Rectal smooth muscle tissue (tissue), 1 donor: ENCODE data around the gene GABRP.
"Not testable (repeated sequence)": the region's sequence is repeated elsewhere in the genome, so short reads cannot be mapped to it uniquely, and the experiment has no call there.

Experiments used
- H3K27ac ChIP-seq: one replicate; pipeline ENCODE4 v1.7.0; 2013; ENCODE audit warnings: low read depth, low read length, inconsistent platforms
- H3K27me3 ChIP-seq: one replicate; pipeline ENCODE4 v1.7.0; 2013; ENCODE audit warnings: low read length; ENCODE audit not compliant: control insufficient read depth, insufficient read depth
- H3K36me3 ChIP-seq: one replicate; pipeline ENCODE4 v1.7.0; 2013; ENCODE audit warnings: low read length; ENCODE audit not compliant: control insufficient read depth, insufficient read depth
- H3K4me1 ChIP-seq: one replicate; pipeline ENCODE4 v1.7.0; 2013; ENCODE audit warnings: low read length; ENCODE audit not compliant: control insufficient read depth, insufficient read depth
- H3K4me3 ChIP-seq: one replicate; pipeline ENCODE4 v1.7.0; 2013; ENCODE audit warnings: low read length
- H3K9ac ChIP-seq: one replicate; pipeline ENCODE4 v1.7.0; 2013; ENCODE audit warnings: low read length

GABRP gene

GRCh38 chr5:170747357-170747756 lies 36.2 kb upstream of the GABRP start:
- Histone ChIP-seq H3K27ac (no peak overlapping the region), H3K4me3 (no peak overlapping the region), H3K36me3 (no peaks in the 10 kb centered on the region), H3K4me1 (peaks cover 7% of the 10 kb centered on the region), H3K27me3 (peaks cover 6% of the 10 kb centered on the region), H3K9ac (no peak overlapping the region)

GRCh38 chr5:170747851-170748250 lies 35.7 kb upstream of the GABRP start:
- Histone ChIP-seq H3K4me3 (no peak overlapping the region), H3K27me3 (peaks cover 6% of the 10 kb centered on the region), H3K9ac (no peak overlapping the region), H3K27ac (no peak overlapping the region), H3K4me1 (peaks cover 10% of the 10 kb centered on the region), H3K36me3 (no peaks in the 10 kb centered on the region)

GRCh38 chr5:170748951-170749471 lies 34.5 kb upstream of the GABRP start:
- Histone ChIP-seq H3K9ac (no peak overlapping the region), H3K27ac (no peak overlapping the region), H3K4me3 (no peak overlapping the region), H3K27me3 (peaks cover 6% of the 10 kb centered on the region), H3K4me1 (peaks cover 10% of the 10 kb centered on the region), H3K36me3 (no peaks in the 10 kb centered on the region)

GRCh38 chr5:170749911-170750431 lies 33.6 kb upstream of the GABRP start:
- Histone ChIP-seq H3K36me3 (no peaks in the 10 kb centered on the region), H3K4me1 (peaks cover 10% of the 10 kb centered on the region), H3K27ac (no peak overlapping the region), H3K27me3 (peaks cover 4% of the 10 kb centered on the region), H3K4me3 (no peak overlapping the region), H3K9ac (no peak overlapping the region)

- Histone ChIP-seq H3K27ac (no peak overlapping the region), H3K4me1 (peaks cover 3% of the 10 kb centered on the region), H3K36me3 (no peaks in the 10 kb centered on the region), H3K4me3 (no peak overlapping the region), H3K27me3 (no peaks in the 10 kb centered on the region), H3K9ac (no peak overlapping the region)
These were observed 32.7 kb upstream of the GABRP start for GRCh38 chr5:170750791-170751190.

- H3K27ac ChIP-seq, result no peak overlapping the region
- no peak overlapping the region for H3K9ac ChIP-seq
- H3K4me3 ChIP-seq, result no peak overlapping the region
- H3K4me1 ChIP-seq, result peaks cover 2% of the 10 kb centered on the region
- H3K36me3 ChIP-seq, result no peaks in the 10 kb centered on the region
- no peaks in the 10 kb centered on the region for H3K27me3 ChIP-seq
These were observed 31.9 kb upstream of the GABRP start for GRCh38 chr5:170751631-170752030.

- H3K27ac ChIP-seq, result no peak overlapping the region
- peaks cover 4% of the 10 kb centered on the region for H3K4me1 ChIP-seq
- H3K9ac ChIP-seq, result no peak overlapping the region
- H3K36me3 ChIP-seq, result no peaks in the 10 kb centered on the region
- H3K27me3 ChIP-seq, result no peaks in the 10 kb centered on the region
- no peak overlapping the region for H3K4me3 ChIP-seq
These were observed 31.0 kb upstream of the GABRP start for GRCh38 chr5:170752257-170753215.

- H3K4me1 ChIP-seq, result peaks cover 4% of the 10 kb centered on the region
- H3K27me3 ChIP-seq, result no peaks in the 10 kb centered on the region
- H3K9ac ChIP-seq, result no peak overlapping the region
- no peaks in the 10 kb centered on the region for H3K36me3 ChIP-seq
- H3K27ac ChIP-seq, result no peak overlapping the region
- no peak overlapping the region for H3K4me3 ChIP-seq
These were observed 30.2 kb upstream of the GABRP start for GRCh38 chr5:170753311-170753710.

- not testable (repeated sequence) for H3K9ac ChIP-seq, H3K27ac ChIP-seq, H3K4me1 ChIP-seq, H3K4me3 ChIP-seq, H3K36me3 ChIP-seq, H3K27me3 ChIP-seq
These were observed 29.0 kb upstream of the GABRP start for GRCh38 chr5:170754508-170754907.

- Histone ChIP-seq H3K9ac (no peak overlapping the region), H3K4me1 (peaks cover 4% of the 10 kb centered on the region), H3K27ac (no peak overlapping the region), H3K4me3 (no peak overlapping the region), H3K36me3 (no peaks in the 10 kb centered on the region), H3K27me3 (no peaks in the 10 kb centered on the region)
These were observed 27.7 kb upstream of the GABRP start for GRCh38 chr5:170755679-170756456.

- no peaks in the 10 kb centered on the region for H3K36me3 ChIP-seq
- H3K4me3 ChIP-seq, result no peak overlapping the region
- peaks cover 3% of the 10 kb centered on the region for H3K27me3 ChIP-seq
- no peak overlapping the region for H3K9ac ChIP-seq
- peaks cover 4% of the 10 kb centered on the region for H3K4me1 ChIP-seq
- H3K27ac ChIP-seq, result no peak overlapping the region
These were observed 26.8 kb upstream of the GABRP start for GRCh38 chr5:170756691-170757090.

GRCh38 chr5:170757182-170757601 lies 26.3 kb upstream of the GABRP start:
- Histone ChIP-seq H3K27me3 (peaks cover 3% of the 10 kb centered on the region), H3K27ac (no peak overlapping the region), H3K4me3 (no peak overlapping the region), H3K4me1 (peaks cover 4% of the 10 kb centered on the region), H3K36me3 (no peaks in the 10 kb centered on the region), H3K9ac (no peak overlapping the region)
